ENCODE data around the gene TAOK1. TPM values are rescaled to one million over a fixed set of nuclear protein-coding genes. Genes with fewer than 3 reads are reported as not detected.
"Not testable (repeated sequence)": the region's sequence is repeated elsewhere in the genome, so short reads cannot be mapped to it uniquely, and the experiment has no call there.

The TAOK1 gene
- polyA plus RNA-seq, 3 donors, result 47.4 to 51.2 (median 48.4) TPM

- DNase-seq (ENCODE audit: extremely low read depth in 1 of 11, low read depth in 9 of 11, low spot score in 4 of 11), result no peak
Observed at GRCh38 chr17:29420128-29420527, 30.0 kb downstream of the TAOK1 start.

GRCh38 chr17:29430275-29430674 is 40.1 kb downstream of the TAOK1 start:
- no peak for DNase-seq (ENCODE audit: extremely low read depth in 1 of 11, low read depth in 9 of 11, low spot score in 4 of 11)

GRCh38 chr17:29433541-29433940 is 43.4 kb downstream of the TAOK1 start:
- DNase-seq (ENCODE audit: extremely low read depth in 1 of 11, low read depth in 9 of 11, low spot score in 4 of 11), result peak in 5 of 11 donors; percentile 3 to 11 (median 8)

GRCh38 chr17:29434550-29434949 is 44.4 kb downstream of the TAOK1 start:
- no peak for DNase-seq (ENCODE audit: extremely low read depth in 1 of 11, low read depth in 9 of 11, low spot score in 4 of 11)

- DNase-seq (ENCODE audit: extremely low read depth in 1 of 11, low read depth in 9 of 11, low spot score in 4 of 11), result no peak
Observed at GRCh38 chr17:29442451-29442850, 52.3 kb downstream of the TAOK1 start.

GRCh38 chr17:29443041-29443739 is 53.0 kb downstream of the TAOK1 start:
- DNase-seq (ENCODE audit: extremely low read depth in 1 of 11, low read depth in 9 of 11, low spot score in 4 of 11), result no peak

GRCh38 chr17:29444589-29444988 is 54.4 kb downstream of the TAOK1 start:
- no peak for DNase-seq (ENCODE audit: extremely low read depth in 1 of 11, low read depth in 9 of 11, low spot score in 4 of 11)

- DNase-seq (ENCODE audit: extremely low read depth in 1 of 11, low read depth in 9 of 11, low spot score in 4 of 11), result no peak
Observed at GRCh38 chr17:29445844-29446243, 55.7 kb downstream of the TAOK1 start.

GRCh38 chr17:29449865-29450671 is 59.9 kb downstream of the TAOK1 start:
- no peak for DNase-seq (ENCODE audit: extremely low read depth in 1 of 11, low read depth in 9 of 11, low spot score in 4 of 11)

- DNase-seq (ENCODE audit: extremely low read depth in 1 of 11, low read depth in 9 of 11, low spot score in 4 of 11), result no peak
Observed at GRCh38 chr17:29451121-29451742, 61.1 kb downstream of the TAOK1 start.

GRCh38 chr17:29458066-29458465 is 67.9 kb downstream of the TAOK1 start:
- no peak for DNase-seq (ENCODE audit: extremely low read depth in 1 of 11, low read depth in 9 of 11, low spot score in 4 of 11)

- no peak for DNase-seq (ENCODE audit: extremely low read depth in 1 of 11, low read depth in 9 of 11, low spot score in 4 of 11)
Observed at GRCh38 chr17:29461483-29462206, 71.5 kb downstream of the TAOK1 start.

GRCh38 chr17:29469276-29469675 is 79.1 kb downstream of the TAOK1 start:
- no peak for DNase-seq (ENCODE audit: extremely low read depth in 1 of 11, low read depth in 9 of 11, low spot score in 4 of 11)

GRCh38 chr17:29473437-29473836 is 83.3 kb downstream of the TAOK1 start:
- DNase-seq (ENCODE audit: extremely low read depth in 1 of 11, low read depth in 9 of 11, low spot score in 4 of 11), result not testable (repeated sequence)

- DNase-seq (ENCODE audit: extremely low read depth in 1 of 11, low read depth in 9 of 11, low spot score in 4 of 11), result no peak
Observed at GRCh38 chr17:29474297-29474696, 84.1 kb downstream of the TAOK1 start.

- peak in 2 of 11 donors; percentile 2 to 8 for DNase-seq (ENCODE audit: extremely low read depth in 1 of 11, low read depth in 9 of 11, low spot score in 4 of 11)
Observed at GRCh38 chr17:29475891-29476290, 85.7 kb downstream of the TAOK1 start.

GRCh38 chr17:29480249-29480928 is 90.2 kb downstream of the TAOK1 start:
- not testable (repeated sequence) for DNase-seq (ENCODE audit: extremely low read depth in 1 of 11, low read depth in 9 of 11, low spot score in 4 of 11)

- DNase-seq (ENCODE audit: extremely low read depth in 1 of 11, low read depth in 9 of 11, low spot score in 4 of 11), result no peak
Observed at GRCh38 chr17:29483503-29483902, 93.3 kb downstream of the TAOK1 start.

GRCh38 chr17:29495011-29495410 is 104.8 kb downstream of the TAOK1 start:
- no peak for DNase-seq (ENCODE audit: extremely low read depth in 1 of 11, low read depth in 9 of 11, low spot score in 4 of 11)

Measured in renal cortex interstitium (tissue), 11 donors.